GM21576 (cell line): ENCODE results near the gene SIAE.

ENCODE experiments used
- ATAC-seq: cut with Tn5 transposase; IDR thresholded peaks from one replicate; pipeline ENCODE4 v1.9.1; 2021; ENCODE audit warnings: mild to moderate bottlenecking, moderate library complexity; ENCODE audit not compliant: unreplicated experiment

Gene SIAE

GRCh38 chr11:124667601-124668000 lies 5.9 kb downstream of the SIAE start:
- no peak for ATAC-seq

- ATAC-seq = no peak
Observed at GRCh38 chr11:124663861-124664260, 9.7 kb downstream of the SIAE start.

DNA sequence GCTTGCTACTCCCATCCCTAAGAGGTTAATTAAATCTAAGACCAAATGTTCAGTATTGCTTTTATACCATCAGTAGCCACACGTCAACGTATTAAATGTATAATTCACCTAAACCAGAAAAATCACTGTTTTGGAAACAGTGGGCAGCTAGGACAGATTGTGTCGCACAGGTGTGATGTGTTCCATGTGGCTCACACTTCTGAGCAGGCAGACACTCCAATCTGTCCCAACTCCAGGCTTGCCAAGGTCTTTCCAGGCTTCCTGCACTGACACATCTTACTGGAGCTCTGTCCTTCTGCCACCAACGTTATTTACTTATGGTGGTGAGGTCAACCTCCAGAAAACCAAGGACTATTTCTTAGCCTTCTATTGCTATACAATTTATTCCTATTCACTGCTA lies 11.4 kb downstream of the SIAE start:
- no peak for ATAC-seq

DNA sequence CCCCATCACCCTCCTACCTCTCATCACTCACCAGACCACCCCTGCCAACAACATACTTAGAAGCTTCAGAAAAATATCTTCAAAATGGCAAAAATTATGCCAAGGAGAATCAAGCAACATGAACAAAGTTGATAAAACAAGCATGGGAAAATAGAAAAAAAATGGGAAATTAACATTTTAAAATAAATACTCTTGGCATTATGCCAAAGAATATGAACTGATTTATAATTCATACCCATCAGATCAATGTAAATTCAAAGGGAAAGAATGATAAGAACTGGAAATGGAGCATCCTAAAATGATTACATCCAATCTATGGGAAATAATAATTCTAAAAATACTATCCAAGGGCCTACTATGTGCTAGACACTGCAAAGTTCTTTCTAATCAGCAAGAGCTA lies 12.0 kb downstream of the SIAE start:
- no peak for ATAC-seq

DNA sequence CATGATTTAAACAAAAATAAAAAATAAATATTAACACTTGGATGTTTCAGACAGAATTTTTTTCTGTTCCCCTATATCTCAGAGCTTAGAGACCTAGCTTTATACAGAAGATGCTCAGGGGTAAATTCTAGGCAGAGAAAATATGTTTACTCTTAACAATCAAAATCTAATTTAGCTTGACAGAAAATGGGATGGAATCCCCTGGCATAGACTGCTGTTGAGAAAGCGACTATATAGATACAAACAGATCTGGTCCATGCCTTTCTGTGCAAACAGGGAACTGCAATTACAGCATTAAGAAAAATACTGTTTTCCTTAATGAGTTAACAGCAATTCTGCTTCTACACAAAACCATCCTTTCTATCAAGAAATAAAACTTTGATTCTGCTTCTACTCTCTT lies 14.6 kb downstream of the SIAE start:
- ATAC-seq = no peak

- no peak for ATAC-seq
Observed at GRCh38 chr11:124658501-124658900, 15.0 kb downstream of the SIAE start.

DNA sequence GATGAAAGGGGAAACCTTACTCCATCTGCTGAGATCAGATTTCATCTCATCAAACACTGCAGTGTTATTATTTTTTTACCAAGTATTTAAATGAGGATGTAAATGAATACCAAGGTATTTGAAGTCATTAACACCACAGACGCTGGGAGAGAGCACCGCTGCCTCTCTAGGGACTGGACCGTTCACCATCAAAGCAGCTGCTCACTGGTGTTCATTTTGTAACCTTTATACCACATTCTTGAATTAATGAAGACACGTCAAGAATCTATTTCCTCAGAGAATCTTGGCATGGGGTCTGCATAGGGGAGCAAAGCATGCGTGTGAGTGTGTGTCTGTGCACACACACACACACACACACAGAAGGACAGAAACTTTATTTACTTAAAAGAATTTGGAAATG lies 15.6 kb downstream of the SIAE start:
- no peak for ATAC-seq

- ATAC-seq = no peak
Observed at GRCh38 chr11:124656774-124657630, 16.5 kb downstream of the SIAE start.

DNA sequence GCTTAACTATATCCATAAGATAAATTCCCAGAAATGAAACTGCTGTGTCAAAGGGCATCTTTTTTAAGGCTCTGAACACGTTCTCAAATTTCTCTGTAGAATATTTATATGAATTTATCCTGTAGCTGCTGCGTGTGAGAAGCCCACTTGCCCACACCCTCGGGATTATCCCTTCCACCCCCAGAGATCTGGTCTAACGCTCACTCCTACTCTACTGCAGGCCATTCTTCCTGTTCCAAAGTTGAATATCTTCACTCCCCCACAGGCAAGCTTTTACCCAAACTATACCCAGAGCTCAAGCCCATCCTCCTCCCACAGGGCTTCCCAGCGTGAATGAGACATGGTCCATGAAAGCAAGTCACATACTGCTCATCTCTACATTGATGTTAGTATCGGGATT lies 24.9 kb downstream of the SIAE start:
- no peak for ATAC-seq

- ATAC-seq = peak; percentile 44
Observed at GRCh38 chr11:124646148-124646547, 27.4 kb downstream of the SIAE start.

DNA sequence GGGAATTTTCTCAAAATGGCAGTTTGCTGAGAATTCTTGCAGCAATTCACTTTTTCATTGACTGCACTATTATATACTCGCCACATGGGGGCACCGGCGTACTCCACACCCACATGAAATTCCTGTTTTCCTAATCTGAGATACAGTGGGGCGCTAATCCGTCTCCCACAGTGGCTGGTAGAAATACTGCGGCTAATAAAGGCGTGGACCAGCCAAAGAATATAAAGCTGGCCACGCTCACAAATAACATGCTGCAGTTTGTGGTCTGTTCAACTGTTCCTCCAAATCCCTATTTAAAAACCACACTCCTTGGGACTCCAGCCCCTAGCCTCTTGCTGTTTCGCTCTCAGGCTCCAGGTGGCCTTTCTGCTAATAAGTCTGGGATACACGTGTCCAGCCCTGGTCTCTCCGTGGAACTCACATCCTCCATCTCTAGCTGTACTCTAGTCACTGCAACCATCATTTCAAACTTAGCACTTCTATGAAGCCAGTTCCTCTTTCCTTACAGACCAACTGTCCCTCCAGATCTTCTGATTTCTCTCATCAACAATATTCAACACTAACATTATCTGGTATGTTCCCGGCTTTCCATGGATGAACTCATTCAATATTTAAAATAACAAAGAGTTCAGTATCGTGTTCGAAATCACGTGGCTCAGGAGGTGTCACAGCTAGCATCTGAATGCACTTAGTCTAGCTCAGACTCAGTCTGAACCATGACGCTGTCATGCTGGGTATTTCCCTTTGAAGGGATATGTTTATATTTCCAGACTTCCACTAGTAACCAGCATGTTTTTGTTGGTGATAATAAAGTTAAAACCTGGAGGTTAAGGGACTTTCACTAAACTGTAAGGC lies 28.9 kb downstream of the SIAE start:
- peak; percentile 68 for ATAC-seq

DNA sequence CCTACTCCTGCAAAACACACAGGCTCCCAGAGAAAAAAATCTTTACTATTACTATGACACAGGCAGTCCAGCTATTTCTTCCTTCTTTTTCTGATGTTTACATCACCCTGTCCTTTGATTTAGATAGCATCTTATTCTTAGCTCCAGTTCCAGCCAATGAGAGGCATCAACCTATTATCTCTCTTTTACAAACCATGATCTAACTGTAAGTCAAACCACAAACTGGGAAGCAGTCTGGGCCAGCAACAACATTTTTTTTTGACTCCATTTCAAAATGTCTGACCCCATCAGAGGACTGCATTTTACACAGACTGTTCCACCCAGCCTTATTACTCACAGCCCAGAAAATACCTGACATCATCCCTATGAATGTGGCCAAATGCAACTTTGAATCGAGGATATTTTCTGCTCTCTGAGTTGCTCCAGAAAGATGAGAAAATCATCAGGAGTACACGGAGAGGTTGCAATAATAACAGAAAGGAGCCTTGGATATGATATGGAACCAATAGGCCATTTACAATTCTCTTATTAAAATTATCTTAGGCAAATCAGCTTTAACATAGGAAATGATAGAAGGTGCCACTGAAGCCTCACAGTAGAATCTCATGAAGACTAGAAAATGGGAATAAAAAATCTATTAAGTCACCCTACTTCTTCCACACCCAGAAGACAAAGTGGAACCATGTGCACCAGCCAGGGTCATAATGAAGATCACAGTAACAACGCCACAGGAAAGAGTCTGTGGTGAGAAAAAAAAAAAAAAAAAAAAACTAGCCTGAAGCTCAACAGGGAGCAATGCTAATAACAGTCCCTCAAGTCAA lies 29.7 kb downstream of the SIAE start:
- ATAC-seq = no peak

GRCh38 chr11:124643042-124643604 lies 30.4 kb downstream of the SIAE start:
- ATAC-seq = no peak

- no peak for ATAC-seq
Observed at GRCh38 chr11:124642628-124643027, 30.9 kb downstream of the SIAE start.

DNA sequence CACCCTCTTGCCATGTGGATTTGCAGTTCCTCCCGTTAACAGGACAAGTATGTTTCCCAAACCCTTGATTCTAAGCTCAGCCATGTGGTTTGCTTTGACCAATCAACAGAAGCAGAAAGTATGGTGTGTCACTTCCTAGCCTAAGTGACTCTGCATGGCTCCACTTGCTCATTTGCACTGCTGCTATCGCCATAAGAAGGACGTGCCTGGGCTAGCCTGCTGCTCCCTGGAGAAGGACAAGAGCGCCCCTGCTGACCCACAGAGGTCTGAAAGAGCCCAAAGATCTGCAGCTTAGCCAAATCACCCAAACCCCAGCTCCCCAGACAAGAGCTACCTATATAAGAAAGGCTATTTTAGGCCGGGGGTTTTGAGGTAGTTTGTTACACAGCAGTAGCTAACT lies 32.9 kb downstream of the SIAE start:
- no peak for ATAC-seq

- no peak for ATAC-seq
Observed at GRCh38 chr11:124639186-124639585, 34.4 kb downstream of the SIAE start.

DNA sequence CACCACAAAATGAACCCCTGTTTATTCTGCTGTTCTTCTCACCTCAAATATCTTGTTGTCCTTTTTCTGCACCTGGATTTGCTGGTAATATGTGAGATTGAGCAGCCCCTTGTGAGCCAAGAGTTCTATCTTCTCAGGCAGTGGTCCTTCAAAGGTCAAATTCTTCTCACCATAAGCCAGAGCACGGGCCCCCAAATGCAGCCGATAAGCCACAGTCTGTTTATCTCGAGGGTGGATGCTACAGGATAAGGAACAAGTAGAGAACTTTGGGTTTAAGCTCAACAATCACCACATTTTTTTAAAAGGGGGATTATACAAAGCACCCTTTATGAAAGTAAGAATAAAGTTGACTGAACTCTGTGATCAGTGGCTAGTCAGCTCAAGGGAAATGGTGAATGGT lies 35.0 kb downstream of the SIAE start:
- no peak for ATAC-seq

- ATAC-seq = no peak
Observed at GRCh38 chr11:124635932-124636331, 37.6 kb downstream of the SIAE start.

DNA sequence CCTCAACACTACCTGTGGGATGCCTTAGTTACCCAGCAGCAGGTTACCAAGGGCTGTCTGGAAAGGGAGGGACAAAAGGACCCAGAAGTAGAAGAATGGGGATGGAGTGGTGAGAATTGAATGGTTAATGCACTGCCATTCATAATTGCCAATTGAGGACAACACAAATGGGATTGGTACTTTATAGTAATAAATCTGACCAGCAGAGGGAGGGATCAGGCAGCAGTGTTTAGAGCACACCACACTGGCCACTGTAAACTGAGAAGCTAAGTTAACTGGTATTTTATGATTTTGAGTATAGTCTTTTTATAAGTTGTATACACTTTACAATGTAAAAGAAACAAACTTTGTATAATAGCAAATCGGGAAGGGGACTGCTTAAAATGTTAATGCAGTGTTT lies 40.2 kb downstream of the SIAE start:
- ATAC-seq = no peak

GRCh38 chr11:124629961-124630360 lies 43.6 kb downstream of the SIAE start:
- ATAC-seq = no peak

- ATAC-seq = no peak
Observed at GRCh38 chr11:124627546-124627945, 46.0 kb downstream of the SIAE start.
